Muscle layer of duodenum (tissue), 2 donors: ENCODE measurements around the gene RUFY3.
"Not testable (repeated sequence)": the region's sequence is repeated elsewhere in the genome, so short reads cannot be mapped to it uniquely, and the experiment has no call there.

ENCODE experiments used
- H3K27ac ChIP-seq: one replicate; pipeline ENCODE4 v1.7.0; 2013; ENCODE audit warnings: mild to moderate bottlenecking, low read length
- H3K27me3 ChIP-seq: one replicate; pipeline ENCODE4 v1.7.0; 2013; ENCODE audit warnings: low read depth, mild to moderate bottlenecking, control low read depth, low read length
- H3K36me3 ChIP-seq, 2 donors: one replicate each; pipeline ENCODE4 v1.7.0; 2013; ENCODE audit warnings: low read length in 2 of 2, control low read depth in 1 of 2, mild to moderate bottlenecking in 1 of 2; ENCODE audit not compliant: insufficient read depth in 2 of 2, control insufficient read depth in 1 of 2
- H3K4me1 ChIP-seq, 2 donors: one replicate each; pipeline ENCODE4 v1.7.0; 2013; ENCODE audit warnings: low read length in 2 of 2, mild to moderate bottlenecking in 2 of 2, control low read depth in 1 of 2, moderate library complexity in 1 of 2; ENCODE audit not compliant: insufficient read depth in 2 of 2, control insufficient read depth in 1 of 2
- H3K4me3 ChIP-seq, 2 donors: one replicate each; pipeline ENCODE4 v1.7.0; 2013; ENCODE audit warnings: low read length in 2 of 2, low read depth in 1 of 2, mild to moderate bottlenecking in 1 of 2
- H3K9me3 ChIP-seq, 2 donors: one replicate each; pipeline ENCODE4 v1.7.0; 2013; ENCODE audit warnings: low read length in 2 of 2, control low read depth in 1 of 2, mild to moderate bottlenecking in 1 of 2; ENCODE audit not compliant: control insufficient read depth in 1 of 2
- donor health status: healthy.

The RUFY3 gene

GRCh38 chr4:70721747-70722146, at the start of gene RUFY3:
Gene RUFY3 (plus strand): TSS chr4:70721964. CDS start chr4:70722574, 610 bp downstream.
- Histone ChIP-seq H3K27ac (peak within 1 kb of the TSS; percentile 68), H3K9me3 (no peaks in the 10 kb centered on the region), H3K4me1 (peaks cover 0 to 17% of the 10 kb centered on the region in 2 donors), H3K36me3 (no peaks in the 10 kb centered on the region), H3K27me3 (no peaks in the 10 kb centered on the region), H3K4me3 (peak within 1 kb of the TSS; percentile 66 to 73)

GRCh38 chr4:70674191-70674590, 47.6 kb upstream of the RUFY3 start:
- no peaks in the 10 kb centered on the region for H3K36me3 ChIP-seq
- no peaks in the 10 kb centered on the region for H3K27me3 ChIP-seq
- H3K9me3 ChIP-seq = no peaks in the 10 kb centered on the region
- H3K27ac ChIP-seq = no peak overlapping the region
- H3K4me3 ChIP-seq = no peak overlapping the region
- H3K4me1 ChIP-seq = no peaks in the 10 kb centered on the region

GRCh38 chr4:70674731-70675130, 47.0 kb upstream of the RUFY3 start:
- H3K4me3 ChIP-seq = no peak overlapping the region
- no peaks in the 10 kb centered on the region for H3K27me3 ChIP-seq
- H3K27ac ChIP-seq = no peak overlapping the region
- no peaks in the 10 kb centered on the region for H3K36me3 ChIP-seq
- H3K9me3 ChIP-seq = no peaks in the 10 kb centered on the region
- no peaks in the 10 kb centered on the region for H3K4me1 ChIP-seq

- Histone ChIP-seq H3K4me3 (no peak overlapping the region), H3K27ac (no peak overlapping the region), H3K4me1 (no peaks in the 10 kb centered on the region)
These were observed 45.1 kb upstream of the RUFY3 start for GRCh38 chr4:70676554-70677090.

GRCh38 chr4:70678383-70678999, 43.3 kb upstream of the RUFY3 start:
- Histone ChIP-seq H3K4me3 (no peak overlapping the region), H3K4me1 (no peaks in the 10 kb centered on the region), H3K27me3 (no peaks in the 10 kb centered on the region), H3K27ac (no peak overlapping the region), H3K9me3 (no peaks in the 10 kb centered on the region), H3K36me3 (no peaks in the 10 kb centered on the region)

More at GRCh38 chr4:70676554-70677090, 45.1 kb upstream of the RUFY3 start:
- Histone ChIP-seq H3K9me3 (no peaks in the 10 kb centered on the region), H3K27me3 (no peaks in the 10 kb centered on the region), H3K36me3 (no peaks in the 10 kb centered on the region)

- Histone ChIP-seq H3K9me3 (no peaks in the 10 kb centered on the region), H3K4me1 (no peaks in the 10 kb centered on the region), H3K4me3 (no peak overlapping the region), H3K27ac (no peak overlapping the region), H3K36me3 (no peaks in the 10 kb centered on the region), H3K27me3 (no peaks in the 10 kb centered on the region)
These were observed 40.8 kb upstream of the RUFY3 start for GRCh38 chr4:70680934-70681333.

GRCh38 chr4:70681704-70682103, 40.1 kb upstream of the RUFY3 start:
- Histone ChIP-seq H3K4me1 (no peaks in the 10 kb centered on the region), H3K27me3 (no peaks in the 10 kb centered on the region), H3K27ac (no peak overlapping the region), H3K9me3 (no peaks in the 10 kb centered on the region), H3K36me3 (no peaks in the 10 kb centered on the region), H3K4me3 (no peak overlapping the region)

- not testable (repeated sequence) for H3K36me3 ChIP-seq, H3K4me1 ChIP-seq, H3K4me3 ChIP-seq, H3K27me3 ChIP-seq, H3K9me3 ChIP-seq, H3K27ac ChIP-seq
These were observed 39.6 kb upstream of the RUFY3 start for GRCh38 chr4:70682142-70682541.

GRCh38 chr4:70687392-70687791, 34.4 kb upstream of the RUFY3 start:
- Histone ChIP-seq H3K27me3 (no peaks in the 10 kb centered on the region), H3K27ac (peak overlapping the region; percentile 99), H3K4me1 (peaks cover 4 to 23% of the 10 kb centered on the region in 2 donors), H3K4me3 (peak overlapping the region; percentile 87 to 96), H3K36me3 (no peaks in the 10 kb centered on the region), H3K9me3 (no peaks in the 10 kb centered on the region)

GRCh38 chr4:70687821-70688794, 33.7 kb upstream of the RUFY3 start, which contains the start of gene UTP3:
Gene UTP3 (plus strand): TSS chr4:70688532. CDS start chr4:70688678, 146 bp downstream.
- peak within 1 kb of the TSS; percentile 99 for H3K27ac ChIP-seq
- no peaks in the 10 kb centered on the region for H3K27me3 ChIP-seq
- peak within 1 kb of the TSS; percentile 87 to 96 for H3K4me3 ChIP-seq
- H3K9me3 ChIP-seq = no peaks in the 10 kb centered on the region
- peaks cover 4 to 23% of the 10 kb centered on the region in 2 donors for H3K4me1 ChIP-seq
- no peaks in the 10 kb centered on the region for H3K36me3 ChIP-seq

GRCh38 chr4:70688795-70689231, 33.0 kb upstream of the RUFY3 start:
- H3K4me1 ChIP-seq = peaks cover 4 to 23% of the 10 kb centered on the region in 2 donors
- H3K27ac ChIP-seq = peak overlapping the region; percentile 99
- H3K36me3 ChIP-seq = no peaks in the 10 kb centered on the region
- no peaks in the 10 kb centered on the region for H3K27me3 ChIP-seq
- peak overlapping the region; percentile 87 to 96 for H3K4me3 ChIP-seq
- no peaks in the 10 kb centered on the region for H3K9me3 ChIP-seq
